PC-3 (cell line): ENCODE measurements around the gene TESMIN. TPM values are rescaled to one million over a fixed set of nuclear protein-coding genes. Genes with fewer than 3 reads are reported as not detected.
A peak's percentile ranks its signal among the peaks of the same experiment; 100 is the strongest.

ENCODE experiments used
- ATAC-seq: fragments of 200-7000 bp; cut with Tn5 transposase; 2 replicates; pipeline ENCODE4 v1.9.1; 2020; ENCODE audit warnings: mild to moderate bottlenecking, moderate library complexity
- BruUV-seq: library from RNA; stranded (reverse); fragments of 400-500 nt; replicated peaks from 2 replicates; lab custom pipeline; 2021; lab: Mats Ljungman, UMichigan
- CTCF ChIA-PET: fragments of 300-600 bp; sonication (Branson Sonifier 250); formaldehyde crosslinking; loops from one replicate; lab custom pipeline; 2022; ENCODE audit warnings: antibody characterized with exemption; lab: Charles Lee
- POLR2A ChIA-PET: fragments of 300-600 bp; sonication (Branson Sonifier 250); formaldehyde crosslinking; loops from one replicate; lab custom pipeline; 2022; ENCODE audit warnings: antibody characterized with exemption; ENCODE audit not compliant: unreplicated experiment; lab: Charles Lee
- DNase-seq: peaks from one replicate; pipeline ENCODE4 v3.0.0-alpha.2; 2015
- H2AFZ ChIP-seq: fragments of 300-600 bp; sonication (generic); 2 replicates; pipeline ENCODE4 v1.6.0; 2016; ENCODE audit warnings: antibody characterized with exemption, low read length
- H3F3A ChIP-seq: fragments of 300-600 bp; sonication (generic); one replicate; pipeline ENCODE4 v1.6.0; 2017; ENCODE audit warnings: antibody characterized with exemption, low read length, control low read depth, mild to moderate bottlenecking; ENCODE audit not compliant: unreplicated experiment
- H3K27ac ChIP-seq: fragments of 300-600 bp; sonication (generic); 2 replicates; pipeline ENCODE4 v1.5.1; 2016; ENCODE audit warnings: mild to moderate bottlenecking, low read length
- H3K27me3 ChIP-seq: fragments of 300-600 bp; sonication (generic); 2 replicates; pipeline ENCODE4 v1.6.1; 2016; ENCODE audit warnings: low read length, mixed read lengths
- H3K36me3 ChIP-seq: fragments of 300-600 bp; sonication (generic); 2 replicates; pipeline ENCODE4 v1.6.1; 2016; ENCODE audit warnings: low read depth, mixed run types, low read length, mixed read lengths
- H3K4me1 ChIP-seq: fragments of 300-600 bp; sonication (generic); 2 replicates; pipeline ENCODE4 v1.5.1; 2016; ENCODE audit warnings: low read length; ENCODE audit not compliant: insufficient read depth
- H3K4me2 ChIP-seq: fragments of 300-600 bp; sonication (generic); 2 replicates; pipeline ENCODE4 v1.6.0; 2016; ENCODE audit warnings: low read length
- H3K4me3 ChIP-seq: fragments of 300-600 bp; sonication (generic); 2 replicates; pipeline ENCODE4 v1.5.1; 2016; ENCODE audit warnings: mild to moderate bottlenecking, low read length, mixed read lengths
- H3K79me2 ChIP-seq: fragments of 300-600 bp; sonication (generic); 2 replicates; pipeline ENCODE4 v1.6.1; 2017; ENCODE audit warnings: low read length, mixed read lengths
- H3K9ac ChIP-seq: fragments of 300-600 bp; sonication (generic); 2 replicates; pipeline ENCODE4 v1.6.0; 2016; ENCODE audit warnings: mild to moderate bottlenecking, low read length
- H3K9me2 ChIP-seq: fragments of 300-600 bp; sonication (generic); replicated peaks from 2 replicates; pipeline ENCODE4 v1.6.1; 2016; ENCODE audit warnings: mixed run types, low read length, mixed read lengths
- H3K9me3 ChIP-seq: fragments of 300-600 bp; sonication (generic); 2 replicates; pipeline ENCODE4 v1.6.1; 2016; ENCODE audit warnings: low read length, mixed read lengths
- H4K20me1 ChIP-seq: fragments of 300-600 bp; sonication (generic); 2 replicates; pipeline ENCODE4 v1.6.1; 2016; ENCODE audit warnings: low read length, mixed read lengths
- EZH2 ChIP-seq: fragments of 300-600 bp; sonication (generic); IDR thresholded peaks from one replicate; pipeline ENCODE4 v1.6.1; 2017; ENCODE audit warnings: antibody characterized with exemption, mild to moderate bottlenecking, low read length; ENCODE audit not compliant: unreplicated experiment
- EZH2phosphoT487 ChIP-seq: fragments of 300-600 bp; sonication (generic); IDR thresholded peaks from 2 replicates; pipeline ENCODE4 v1.6.1; 2018; ENCODE audit warnings: mild to moderate bottlenecking, antibody characterized with exemption, low read length, borderline replicate concordance
- intact Hi-C: fragments of 100-400 bp; cut with micrococcal nuclease; formaldehyde crosslinking; loops from 2 replicates; pipeline ENCODE4 v1.9.0; 2023
- total RNA-seq: library from RNA; depleted of rRNA; stranded (reverse); fragments of >200 nt; gene quantifications from 2 replicates; pipeline ENCODE4 v1.2.3, GENCODE V29; 2014
- TF ChIP-seq, protein P1 (sequence below): fragments of 300-600 bp; sonication (generic); conservative IDR thresholded peaks from 2 replicates; pipeline ENCODE4 v1.5.1; 2017; ENCODE audit warnings: antibody characterized with exemption, low read depth, mild to moderate bottlenecking, low read length

TESMIN gene
- total RNA-seq, 1 experiment from 2014 or later, result 25.8 TPM

DNA sequence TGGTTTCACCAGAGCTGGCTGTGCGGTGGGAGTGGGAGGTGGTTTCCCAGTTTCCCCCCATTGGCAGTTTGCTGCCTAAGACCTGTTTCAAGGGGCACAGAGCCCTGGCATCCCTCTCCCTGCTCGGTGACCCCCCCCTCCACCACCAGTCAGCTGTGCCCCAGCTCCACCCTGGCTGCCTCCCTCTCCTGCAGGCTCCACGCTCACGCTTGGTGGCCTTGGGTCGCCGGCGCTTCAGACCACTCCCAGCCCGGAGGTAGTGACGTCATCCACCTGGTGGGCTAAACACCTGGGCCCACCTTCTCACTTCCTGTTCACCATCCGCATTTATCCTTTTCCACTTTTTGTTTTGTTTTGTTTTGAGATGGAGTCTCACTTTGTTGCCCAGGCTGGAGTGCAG is 59.2 kb downstream of the TESMIN start:
- no TSS peak for BruUV-seq
- Histone ChIP-seq H2AFZ (no peak overlapping the region), H3K4me1 (no peaks in the 10 kb centered on the region), H3K4me2 (no peak overlapping the region), H3K79me2 (no peaks in the 10 kb centered on the region), H4K20me1 (no peaks in the 10 kb centered on the region), H3K9ac (no peak overlapping the region), H3K27ac (no peak overlapping the region), H3K36me3 (no peaks in the 10 kb centered on the region), H3K9me3 (no peaks in the 10 kb centered on the region), H3F3A (no peaks in the 10 kb centered on the region), H3K9me2 (no peaks in the 10 kb centered on the region), H3K4me3 (no peak overlapping the region), H3K27me3 (no peaks in the 10 kb centered on the region; the same call in 1 of the 2 replicates)
- DNase-seq, result no peak
- TF ChIP-seq, protein P1, sequence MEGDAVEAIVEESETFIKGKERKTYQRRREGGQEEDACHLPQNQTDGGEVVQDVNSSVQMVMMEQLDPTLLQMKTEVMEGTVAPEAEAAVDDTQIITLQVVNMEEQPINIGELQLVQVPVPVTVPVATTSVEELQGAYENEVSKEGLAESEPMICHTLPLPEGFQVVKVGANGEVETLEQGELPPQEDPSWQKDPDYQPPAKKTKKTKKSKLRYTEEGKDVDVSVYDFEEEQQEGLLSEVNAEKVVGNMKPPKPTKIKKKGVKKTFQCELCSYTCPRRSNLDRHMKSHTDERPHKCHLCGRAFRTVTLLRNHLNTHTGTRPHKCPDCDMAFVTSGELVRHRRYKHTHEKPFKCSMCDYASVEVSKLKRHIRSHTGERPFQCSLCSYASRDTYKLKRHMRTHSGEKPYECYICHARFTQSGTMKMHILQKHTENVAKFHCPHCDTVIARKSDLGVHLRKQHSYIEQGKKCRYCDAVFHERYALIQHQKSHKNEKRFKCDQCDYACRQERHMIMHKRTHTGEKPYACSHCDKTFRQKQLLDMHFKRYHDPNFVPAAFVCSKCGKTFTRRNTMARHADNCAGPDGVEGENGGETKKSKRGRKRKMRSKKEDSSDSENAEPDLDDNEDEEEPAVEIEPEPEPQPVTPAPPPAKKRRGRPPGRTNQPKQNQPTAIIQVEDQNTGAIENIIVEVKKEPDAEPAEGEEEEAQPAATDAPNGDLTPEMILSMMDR, result no peak
- TF ChIP-seq EZH2phosphoT487 (no peak), EZH2 (no peak)
- intact Hi-C loops, result no loop called here
- POLR2A ChIA-PET, result no interaction called here
- CTCF ChIA-PET, result interaction anchor here (1.6 kb wide), 1 partner anchor 59 kb away, joined by 7 read pairs; no protein-coding TSS in a partner anchor
- no peak for ATAC-seq

DNA sequence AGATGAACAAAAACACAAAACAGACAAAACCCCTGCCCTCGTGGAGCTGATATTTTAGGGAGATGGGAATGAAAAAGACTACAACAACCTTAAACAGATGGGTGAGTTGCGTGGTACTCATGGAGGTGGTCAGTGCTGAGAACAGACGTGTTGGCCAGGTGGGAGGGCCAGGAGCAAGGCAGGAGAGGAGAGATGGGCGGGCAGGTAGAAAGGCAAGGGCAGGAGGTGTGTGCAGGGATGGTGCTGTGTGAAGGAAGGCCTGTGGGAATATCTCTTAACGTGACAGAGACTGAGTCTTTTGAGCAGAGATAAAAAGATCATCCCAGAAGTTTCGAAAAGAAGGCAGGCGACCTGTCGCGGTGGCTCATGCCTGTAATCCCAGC is 59.9 kb downstream of the TESMIN start:
- Histone ChIP-seq H3K79me2 (no peaks in the 10 kb centered on the region), H3K9ac (no peak overlapping the region), H3K4me3 (no peak overlapping the region), H3K27ac (no peak overlapping the region), H3K36me3 (no peaks in the 10 kb centered on the region), H3K9me3 (no peaks in the 10 kb centered on the region), H3F3A (no peaks in the 10 kb centered on the region), H3K4me2 (no peak overlapping the region), H2AFZ (no peak overlapping the region), H3K9me2 (no peaks in the 10 kb centered on the region), H3K4me1 (no peaks in the 10 kb centered on the region), H4K20me1 (no peaks in the 10 kb centered on the region), H3K27me3 (no peaks in the 10 kb centered on the region; the same call in 1 of the 2 replicates)
- ChIA-PET CTCF (interaction anchor here (0.7 to 1.6 kb wide), 2 partner anchors 59 to 127 kb away, joined by 5 to 7 read pairs; no protein-coding TSS in a partner anchor), POLR2A (no interaction called here)
- no TSS peak for BruUV-seq
- no peak for ATAC-seq
- intact Hi-C loops, result no loop called here
- TF ChIP-seq EZH2phosphoT487, result no peak
- TF ChIP-seq, protein P1, result no peak
- no peak for TF ChIP-seq EZH2
- DNase-seq, result no peak

DNA sequence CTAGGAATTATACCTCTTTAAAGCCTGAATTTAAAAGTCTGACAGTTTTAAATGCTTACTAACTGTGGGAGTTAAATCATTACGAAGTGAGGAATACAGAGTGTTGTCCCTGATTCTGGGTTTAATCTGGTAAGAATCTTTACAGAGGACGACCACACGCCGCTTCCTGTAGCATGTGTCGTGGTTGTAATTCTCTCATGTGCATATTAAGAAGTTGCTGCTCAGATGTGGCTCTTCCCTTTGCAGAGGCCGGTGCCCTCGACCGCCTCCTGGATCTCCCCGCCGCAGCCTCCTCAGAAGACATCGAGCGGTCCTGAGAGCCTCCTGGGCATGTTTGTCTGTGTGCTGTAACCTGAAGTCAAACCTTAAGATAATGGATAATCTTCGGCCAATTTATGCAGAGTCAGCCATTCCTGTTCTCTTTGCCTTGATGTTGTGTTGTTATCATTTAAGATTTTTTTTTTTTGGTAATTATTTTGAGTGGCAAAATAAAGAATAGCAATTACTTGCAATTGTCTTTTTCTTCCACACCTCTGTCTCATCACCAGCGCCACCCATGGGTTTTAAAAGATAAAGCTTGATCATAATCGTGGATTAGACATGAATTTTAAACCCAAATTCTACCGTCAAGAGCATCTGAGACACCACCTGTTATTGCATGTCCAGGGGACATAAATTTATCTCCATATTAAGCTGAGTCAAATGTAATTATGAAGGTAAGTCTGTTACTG is 60.5 kb downstream of the TESMIN start:
- Histone ChIP-seq H3K9me3 (no peaks in the 10 kb centered on the region), H3K9ac (no peak overlapping the region), H3K4me2 (no peak overlapping the region), H3K4me1 (no peaks in the 10 kb centered on the region), H3K79me2 (no peaks in the 10 kb centered on the region), H3K27ac (no peak overlapping the region), H3K9me2 (no peaks in the 10 kb centered on the region), H3K4me3 (no peak overlapping the region), H2AFZ (no peak overlapping the region), H3K36me3 (no peaks in the 10 kb centered on the region), H4K20me1 (no peaks in the 10 kb centered on the region), H3F3A (no peaks in the 10 kb centered on the region), H3K27me3 (no peaks in the 10 kb centered on the region; the same call in 1 of the 2 replicates)
- intact Hi-C loops, result no loop called here
- BruUV-seq, result no TSS peak
- ChIA-PET POLR2A (no interaction called here), CTCF (interaction anchor here (0.7 to 1.6 kb wide), 2 partner anchors 58 to 127 kb away, joined by 5 to 7 read pairs; no protein-coding TSS in a partner anchor)
- TF ChIP-seq EZH2phosphoT487, result no peak
- TF ChIP-seq, protein P1, result peak; percentile 55
- ATAC-seq (no peak), DNase-seq (no peak)
